Retinal pigment epithelial cell (primary cell): ENCODE results near the gene RGS12.

Experiments used
- DNase-seq: peaks from one replicate; pipeline ENCODE4 v3.0.0-alpha.2; 2010; ENCODE audit warnings: low read depth
- H3K4me3 ChIP-seq: 2 replicates; pipeline ENCODE4 v1.5.1; 2011; ENCODE audit warnings: mild to moderate bottlenecking, low read length, control low read depth, moderate library complexity
- CTCF ChIP-seq: conservative IDR thresholded peaks from 2 replicates; pipeline ENCODE4 v1.5.1; 2011; ENCODE audit warnings: low read depth, low read length, control low read depth, inconsistent platforms

RGS12 gene

GRCh38 chr4:3320361-3321023 is 27.7 kb downstream of the RGS12 start:
- no peak for DNase-seq
- TF ChIP-seq CTCF, result no peak
- H3K4me3 ChIP-seq, result no peak overlapping the region

GRCh38 chr4:3321295-3321889 is 28.6 kb downstream of the RGS12 start:
- H3K4me3 ChIP-seq, result no peak overlapping the region
- no peak for DNase-seq
- TF ChIP-seq CTCF, result no peak

- H3K4me3 ChIP-seq, result no peak overlapping the region
- TF ChIP-seq CTCF, result no peak
- DNase-seq, result no peak
These were observed 29.3 kb downstream of the RGS12 start for GRCh38 chr4:3322059-3322550.

- DNase-seq, result no peak
- no peak for TF ChIP-seq CTCF
- no peak overlapping the region for H3K4me3 ChIP-seq
These were observed 30.3 kb downstream of the RGS12 start for GRCh38 chr4:3323071-3323481.

GRCh38 chr4:3324093-3324815 is 31.4 kb downstream of the RGS12 start:
- no peak for TF ChIP-seq CTCF
- H3K4me3 ChIP-seq, result no peak overlapping the region
- DNase-seq, result no peak

- no peak overlapping the region for H3K4me3 ChIP-seq
- no peak for TF ChIP-seq CTCF
- DNase-seq, result no peak
These were observed 36.2 kb downstream of the RGS12 start for GRCh38 chr4:3328814-3329663.
